Loucy (cell line): ENCODE results near the gene ZNF496.
A peak's percentile ranks its signal among the peaks of the same experiment; 100 is the strongest.

ENCODE experiments used
- H2AFZ ChIP-seq: fragments of 200-600 bp; sonication (generic); 2 replicates; pipeline ENCODE4 v1.6.0; 2016; ENCODE audit warnings: antibody characterized with exemption, mild to moderate bottlenecking, low read length, moderate library complexity
- H3F3A ChIP-seq: fragments of 200-600 bp; 2 replicates; pipeline ENCODE4 v1.6.0; 2016; ENCODE audit warnings: antibody characterized with exemption, low read depth, mild to moderate bottlenecking
- H3K27me3 ChIP-seq: fragments of 200-600 bp; sonication (generic); 2 replicates; pipeline ENCODE4 v1.6.1; 2014; ENCODE audit warnings: low read length, mild to moderate bottlenecking; ENCODE audit not compliant: insufficient read depth, poor library complexity, severe bottlenecking
- H3K36me3 ChIP-seq: fragments of 200-600 bp; sonication (generic); 2 replicates; pipeline ENCODE4 v1.6.1; 2016; ENCODE audit warnings: low read length; ENCODE audit not compliant: insufficient read depth
- H3K4me1 ChIP-seq: fragments of 200-600 bp; sonication (generic); 2 replicates; pipeline ENCODE4 v1.5.1; 2014; ENCODE audit warnings: low read length, mild to moderate bottlenecking; ENCODE audit not compliant: insufficient read depth, poor library complexity, severe bottlenecking
- H3K4me2 ChIP-seq: fragments of 200-600 bp; sonication (generic); 2 replicates; pipeline ENCODE4 v1.6.0; 2014; ENCODE audit warnings: antibody characterized with exemption, low read length, low read depth, mild to moderate bottlenecking; ENCODE audit not compliant: poor library complexity, severe bottlenecking
- H3K4me3 ChIP-seq: fragments of 200-600 bp; sonication (generic); 2 replicates; pipeline ENCODE4 v1.5.1; 2014; ENCODE audit warnings: low read length, mild to moderate bottlenecking, mixed read lengths; ENCODE audit not compliant: poor library complexity, severe bottlenecking
- H3K79me2 ChIP-seq: fragments of 200-600 bp; sonication (generic); 2 replicates; pipeline ENCODE4 v1.6.1; 2014; ENCODE audit warnings: low read length; ENCODE audit not compliant: insufficient read depth
- H3K9ac ChIP-seq: fragments of 200-600 bp; sonication (generic); 2 replicates; pipeline ENCODE4 v1.6.0; 2014; ENCODE audit warnings: mild to moderate bottlenecking, low read depth, low read length, moderate library complexity; ENCODE audit not compliant: poor library complexity, severe bottlenecking
- H3K9me2 ChIP-seq: fragments of 200-600 bp; sonication (generic); replicated peaks from 2 replicates; pipeline ENCODE4 v1.6.1; 2016; ENCODE audit warnings: low read depth, low read length, mixed read lengths
- H3K9me3 ChIP-seq: fragments of 200-600 bp; sonication (generic); 2 replicates; pipeline ENCODE4 v1.6.1; 2014; ENCODE audit warnings: mild to moderate bottlenecking, antibody characterized with exemption, low read length, low read depth; ENCODE audit not compliant: insufficient read depth
- H4K20me1 ChIP-seq: fragments of 200-600 bp; sonication (generic); 2 replicates; pipeline ENCODE4 v1.6.0; 2014; ENCODE audit warnings: antibody characterized with exemption, low read length, mild to moderate bottlenecking; ENCODE audit not compliant: insufficient read depth, poor library complexity, severe bottlenecking
- EZH2phosphoT487 ChIP-seq: fragments of 200-600 bp; IDR thresholded peaks from 2 replicates; pipeline ENCODE4 v1.6.1; 2018; ENCODE audit warnings: antibody characterized with exemption, mild to moderate bottlenecking, moderate library complexity, borderline replicate concordance
- TF ChIP-seq, protein P1 (sequence below): fragments of 200-600 bp; sonication (generic); conservative IDR thresholded peaks from 2 replicates; pipeline ENCODE4 v1.5.1; 2014; ENCODE audit warnings: mild to moderate bottlenecking, antibody characterized with exemption, low read length

ZNF496 gene

DNA sequence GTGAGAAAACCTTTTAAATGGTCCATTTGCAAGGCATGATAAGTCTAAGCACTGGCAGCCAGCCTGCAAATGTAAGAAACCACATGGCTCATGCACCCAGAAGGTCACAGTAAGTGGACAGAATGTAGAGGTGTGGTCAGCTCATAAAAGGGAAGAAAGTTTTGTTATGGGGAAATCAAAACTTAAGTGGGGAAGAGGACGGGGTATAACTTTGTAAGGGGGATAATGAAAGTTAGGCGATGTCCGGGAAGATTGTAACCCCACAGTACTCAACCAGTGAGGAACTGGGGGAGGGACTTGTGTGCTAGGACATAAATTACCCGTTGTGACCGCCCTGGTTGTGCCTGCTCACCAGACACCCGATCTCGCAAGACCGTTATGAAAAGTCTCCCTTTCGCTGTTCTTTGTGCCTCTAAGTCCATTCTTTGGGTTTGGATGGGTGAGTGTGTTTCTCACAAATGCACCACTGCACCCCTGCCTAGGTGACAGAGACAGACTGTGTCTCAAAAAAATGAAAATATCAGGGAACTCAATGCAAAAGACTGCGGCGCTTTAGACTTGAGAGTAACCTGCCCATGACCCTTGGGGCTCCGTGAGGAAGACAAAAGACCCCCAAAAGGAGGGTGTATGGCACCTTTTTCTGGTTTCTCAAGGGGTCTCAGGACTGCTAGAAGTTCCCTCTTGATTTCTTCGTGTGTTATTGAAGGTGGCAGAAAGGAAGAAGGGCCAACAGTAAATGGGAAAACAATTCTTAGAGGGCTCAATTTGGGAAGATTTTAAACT, 28.6 kb upstream of the ZNF496 start:
- TF ChIP-seq EZH2phosphoT487, result no peak
- TF ChIP-seq, protein P1, sequence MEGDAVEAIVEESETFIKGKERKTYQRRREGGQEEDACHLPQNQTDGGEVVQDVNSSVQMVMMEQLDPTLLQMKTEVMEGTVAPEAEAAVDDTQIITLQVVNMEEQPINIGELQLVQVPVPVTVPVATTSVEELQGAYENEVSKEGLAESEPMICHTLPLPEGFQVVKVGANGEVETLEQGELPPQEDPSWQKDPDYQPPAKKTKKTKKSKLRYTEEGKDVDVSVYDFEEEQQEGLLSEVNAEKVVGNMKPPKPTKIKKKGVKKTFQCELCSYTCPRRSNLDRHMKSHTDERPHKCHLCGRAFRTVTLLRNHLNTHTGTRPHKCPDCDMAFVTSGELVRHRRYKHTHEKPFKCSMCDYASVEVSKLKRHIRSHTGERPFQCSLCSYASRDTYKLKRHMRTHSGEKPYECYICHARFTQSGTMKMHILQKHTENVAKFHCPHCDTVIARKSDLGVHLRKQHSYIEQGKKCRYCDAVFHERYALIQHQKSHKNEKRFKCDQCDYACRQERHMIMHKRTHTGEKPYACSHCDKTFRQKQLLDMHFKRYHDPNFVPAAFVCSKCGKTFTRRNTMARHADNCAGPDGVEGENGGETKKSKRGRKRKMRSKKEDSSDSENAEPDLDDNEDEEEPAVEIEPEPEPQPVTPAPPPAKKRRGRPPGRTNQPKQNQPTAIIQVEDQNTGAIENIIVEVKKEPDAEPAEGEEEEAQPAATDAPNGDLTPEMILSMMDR, result no peak
- Histone ChIP-seq H3K9me3 (peaks cover 7% of the 10 kb centered on the region; the same call in 1 of the 2 replicates), H3K4me2 (peak overlapping the region; percentile 47)

GRCh38 chr1:247359559-247359958, 27.9 kb upstream of the ZNF496 start:
- no peaks in the 10 kb centered on the region for H3K4me1 ChIP-seq
- no peaks in the 10 kb centered on the region for H4K20me1 ChIP-seq
- no peaks in the 10 kb centered on the region for H3K9me2 ChIP-seq
- no peak overlapping the region for H3K9ac ChIP-seq
- no peak overlapping the region for H3K4me3 ChIP-seq
- no peaks in the 10 kb centered on the region for H3F3A ChIP-seq
- no peak overlapping the region for H2AFZ ChIP-seq
- TF ChIP-seq, protein P1, result no peak
- TF ChIP-seq EZH2phosphoT487, result no peak
- H3K36me3 ChIP-seq, result no peaks in the 10 kb centered on the region
- no peaks in the 10 kb centered on the region for H3K27me3 ChIP-seq
- no peak overlapping the region for H3K4me2 ChIP-seq
- peaks cover under 1% of the 10 kb centered on the region; the same call in 1 of the 2 replicates for H3K9me3 ChIP-seq
- no peaks in the 10 kb centered on the region for H3K79me2 ChIP-seq

More for the DNA sequence above, 28.6 kb upstream of the ZNF496 start:
- peak overlapping the region; percentile 57 for H2AFZ ChIP-seq
- no peaks in the 10 kb centered on the region for H4K20me1 ChIP-seq
- peak overlapping the region; percentile 32 for H3K9ac ChIP-seq
- no peaks in the 10 kb centered on the region for H3K9me2 ChIP-seq
- no peaks in the 10 kb centered on the region for H3K4me1 ChIP-seq
- peak overlapping the region; percentile 41 for H3K4me3 ChIP-seq
- H3F3A ChIP-seq, result no peaks in the 10 kb centered on the region
- no peaks in the 10 kb centered on the region for H3K36me3 ChIP-seq
- no peaks in the 10 kb centered on the region for H3K27me3 ChIP-seq
- no peaks in the 10 kb centered on the region for H3K79me2 ChIP-seq

DNA sequence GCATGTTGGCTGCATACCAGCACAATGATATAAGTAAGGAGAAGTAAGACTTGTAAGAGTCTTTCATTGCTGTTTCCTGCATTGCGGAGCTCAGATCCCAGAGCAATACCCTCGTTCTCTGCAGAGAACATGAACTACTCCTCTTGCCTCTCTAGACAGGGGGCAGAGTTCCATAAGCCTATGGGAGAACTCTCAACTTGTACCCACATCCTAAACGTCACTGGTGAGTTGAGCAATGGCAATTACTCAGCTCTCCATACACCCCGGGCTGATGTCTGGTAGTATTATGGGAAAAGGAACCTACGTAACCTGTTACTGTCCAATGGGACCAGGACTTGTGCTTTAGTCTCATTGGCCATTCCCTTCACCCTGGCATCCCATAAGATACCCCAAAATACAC, 27.3 kb upstream of the ZNF496 start:
- TF ChIP-seq EZH2phosphoT487, result no peak
- TF ChIP-seq, protein P1, result no peak
- Histone ChIP-seq H3K9ac (no peak overlapping the region), H3K4me3 (no peak overlapping the region), H3K4me2 (no peak overlapping the region), H3K9me2 (no peaks in the 10 kb centered on the region), H3K4me1 (no peaks in the 10 kb centered on the region), H2AFZ (no peak overlapping the region), H3K36me3 (no peaks in the 10 kb centered on the region), H4K20me1 (no peaks in the 10 kb centered on the region), H3K27me3 (no peaks in the 10 kb centered on the region), H3K79me2 (no peaks in the 10 kb centered on the region), H3F3A (no peaks in the 10 kb centered on the region), H3K9me3 (no peaks in the 10 kb centered on the region)
